A549 (cell line): ENCODE data around the gene TTLL9. TPM values are rescaled to one million over a fixed set of nuclear protein-coding genes. Genes with fewer than 3 reads are reported as not detected.

ENCODE experiments used
- ATAC-seq, 2 experiments: fragments of 200-7000 bp in 1 of 2; fragments of >200 bp in 1 of 2; cut with Nextera tagmentation in 1 of 2; cut with Tn5 transposase in 1 of 2; 3 replicates each; pipeline versions ENCODE4 v1.8.0 to v1.9.1; 2018 to 2020; ENCODE audit warnings: mild to moderate bottlenecking in 1 of 2, moderate library complexity in 1 of 2
- CTCF ChIA-PET: fragments of 300-600 bp; sonication (Branson Sonifier 250); formaldehyde crosslinking; extraction: SDS; loops from one replicate; lab custom pipeline; 2021; ENCODE audit warnings: antibody characterized with exemption, inconsistent platforms; lab: Yijun Ruan, JAX
- POLR2A ChIA-PET: fragments of 350-600 bp; formaldehyde crosslinking; extraction: SDS; loops from one replicate; lab custom pipeline; 2021; ENCODE audit warnings: antibody characterized with exemption, inconsistent platforms; lab: Yijun Ruan, JAX
- DNase-seq, 2 experiments: peaks; one replicate each; pipeline versions ENCODE4 v3.0.0 to v3.0.0-alpha.2; 2011 to 2016; ENCODE audit warnings: low read depth in 1 of 2, low spot score in 1 of 2
- FAIRE-seq: peaks from 2 replicates; lab custom pipeline; 2011; peaks lifted over from hg19 to GRCh38; lab: Jason Lieb, UNC
- H3K27ac ChIP-seq, 2 experiments: fragments of >200 bp; sonication (Bioruptor Twin); formaldehyde crosslinking; 3 replicates each; pipeline ENCODE4 v1.5.1; 2016 to 2017
- H3K4me1 ChIP-seq: fragments of >200 bp; sonication (Bioruptor Twin); formaldehyde crosslinking; 3 replicates; pipeline ENCODE4 v1.6.1; 2016
- H3K4me2 ChIP-seq: fragments of >200 bp; sonication (Bioruptor Twin); formaldehyde crosslinking; 3 replicates; pipeline ENCODE4 v1.6.1; 2016
- H3K4me3 ChIP-seq: fragments of >200 bp; sonication (Bioruptor Twin); formaldehyde crosslinking; 3 replicates; pipeline ENCODE4 v1.5.1; 2016
- H3K9me3 ChIP-seq: fragments of >200 bp; sonication (Bioruptor Twin); formaldehyde crosslinking; 3 replicates; pipeline ENCODE4 v1.6.1; 2016
- BHLHE40 ChIP-seq: IDR thresholded peaks from 2 replicates; pipeline ENCODE4 v1.6.1; 2012; ENCODE audit warnings: low read depth, low read length, inconsistent platforms
- CBX2 ChIP-seq: fragments of 200-600 bp; sonication (generic); IDR thresholded peaks from 2 replicates; pipeline ENCODE4 v1.6.1; 2016; ENCODE audit warnings: low read depth, mild to moderate bottlenecking, borderline replicate concordance
- CHD2 ChIP-seq: fragments of 150-350 bp; IDR thresholded peaks from 2 replicates; pipeline ENCODE4 v1.6.1; 2014; ENCODE audit warnings: low read length; ENCODE audit not compliant: partially characterized antibody
- CHD4 ChIP-seq: fragments of 200-600 bp; sonication (generic); IDR thresholded peaks from 2 replicates; pipeline ENCODE4 v1.6.1; 2016; ENCODE audit warnings: antibody characterized with exemption, mild to moderate bottlenecking, borderline replicate concordance
- CTCF ChIP-seq: fragments of >200 bp; sonication (Bioruptor Twin); formaldehyde crosslinking; IDR thresholded peaks from 3 replicates; pipeline ENCODE4 v1.5.1; 2016
- ESRRA ChIP-seq: fragments of 150-350 bp; IDR thresholded peaks from 2 replicates; pipeline ENCODE4 v1.6.1; 2014; ENCODE audit warnings: mild to moderate bottlenecking, low read length, borderline replicate concordance
- HOXB5 ChIP-seq: fragments of 250-450 bp; sonication (Bioruptor Pico); IDR thresholded peaks from 2 replicates; pipeline ENCODE4 v1.5.0; 2020; ENCODE audit warnings: mild to moderate bottlenecking, moderate library complexity
- NPAS2 ChIP-seq: fragments of 250-450 bp; sonication (Bioruptor Pico); IDR thresholded peaks from 2 replicates; pipeline ENCODE4 v1.8.0; 2022; ENCODE audit warnings: mild to moderate bottlenecking, moderate library complexity, borderline replicate concordance
- NR3C1 ChIP-seq: fragments of >200 bp; sonication (Bioruptor Twin); formaldehyde crosslinking; IDR thresholded peaks from 3 replicates; pipeline ENCODE4 v1.6.1; 2017
- POLR2A ChIP-seq: IDR thresholded peaks from 2 replicates; pipeline ENCODE4 v1.6.1; 2012; ENCODE audit warnings: mild to moderate bottlenecking, low read length
- RAD21 ChIP-seq, 2 experiments: fragments of >200 bp in 1 of 2; sonication (Bioruptor Twin) in 1 of 2; formaldehyde crosslinking in 1 of 2; IDR thresholded peaks in 1 of 2; conservative IDR thresholded peaks in 1 of 2; 2 replicates in 1 of 2; 3 replicates in 1 of 2; pipeline ENCODE4 v1.6.1; 2012 to 2018; ENCODE audit warnings: inconsistent platforms in 1 of 2
- RFX5 ChIP-seq: fragments of 450-650 bp; IDR thresholded peaks from 2 replicates; pipeline ENCODE4 v1.7.1; 2014; ENCODE audit warnings: antibody characterized with exemption, mild to moderate bottlenecking, moderate library complexity
- USF2 ChIP-seq: fragments of 450-650 bp; IDR thresholded peaks from 2 replicates; pipeline ENCODE4 v1.6.1; 2014; ENCODE audit warnings: antibody characterized with exemption
- WGBS: methylation state at CpG from one replicate; pipeline ENCODE4 v1.1.6; 2017; ENCODE audit errors: missing lambda C conversion rate; 5-methylcytosine and 5-hydroxymethylcytosine counted together
- polyA plus RNA-seq, 4 experiments: library from polyadenylated mRNA; depleted of rRNA in 3 of 4; stranded (reverse); fragments of >200 nt; fragmentation: RNase III in 1 of 4; extraction: RNeasy Plus Mini Kit Qiagen cat#74134 plus additional on column Dnase treatment in 1 of 4; gene quantifications; 2 replicates in 3 of 4; 3 replicates in 1 of 4; pipeline ENCODE4 v1.2.3, GENCODE V29; 2011 to 2017
- TF ChIP-seq, protein P1 (sequence below): fragments of 250-450 bp; sonication (Bioruptor Pico); IDR thresholded peaks from 2 replicates; pipeline ENCODE4 v1.5.0; 2021; ENCODE audit warnings: mild to moderate bottlenecking, moderate library complexity, borderline replicate concordance
- TF ChIP-seq, protein P2 (sequence below): fragments of 250-450 bp; sonication (Bioruptor Pico); IDR thresholded peaks from 2 replicates; pipeline ENCODE4 v1.5.0; 2020; ENCODE audit warnings: low read depth, mild to moderate bottlenecking, moderate library complexity

Gene TTLL9
- polyA plus RNA-seq, 2 of the 4 experiments (the other 2 are of a cell fraction): 0.06 to 0.15 TPM

- TF ChIP-seq CTCF (no peak), POLR2A (no peak)
These were observed 84.1 kb downstream of the TTLL9 start (continued) for GRCh38 chr20:31954500-31954899.

GRCh38 chr20:31956556-31957526 lies 86.4 kb downstream of the TTLL9 start:
- ChIA-PET POLR2A (no interaction called here), CTCF (interaction anchor here (0.9 to 5.5 kb wide), 7 partner anchors 13 to 134 kb away, joined by 3 to 23 read pairs (median 5); no protein-coding TSS in a partner anchor)
- DNase-seq: no peak
- no peak overlapping the region for H3K4me2 ChIP-seq
- no peak overlapping the region for H3K4me3 ChIP-seq
- no peaks in the 10 kb centered on the region for H3K4me1 ChIP-seq
- no peak for FAIRE-seq
- TF ChIP-seq POLR2A: no peak
- TF ChIP-seq, protein P1, sequence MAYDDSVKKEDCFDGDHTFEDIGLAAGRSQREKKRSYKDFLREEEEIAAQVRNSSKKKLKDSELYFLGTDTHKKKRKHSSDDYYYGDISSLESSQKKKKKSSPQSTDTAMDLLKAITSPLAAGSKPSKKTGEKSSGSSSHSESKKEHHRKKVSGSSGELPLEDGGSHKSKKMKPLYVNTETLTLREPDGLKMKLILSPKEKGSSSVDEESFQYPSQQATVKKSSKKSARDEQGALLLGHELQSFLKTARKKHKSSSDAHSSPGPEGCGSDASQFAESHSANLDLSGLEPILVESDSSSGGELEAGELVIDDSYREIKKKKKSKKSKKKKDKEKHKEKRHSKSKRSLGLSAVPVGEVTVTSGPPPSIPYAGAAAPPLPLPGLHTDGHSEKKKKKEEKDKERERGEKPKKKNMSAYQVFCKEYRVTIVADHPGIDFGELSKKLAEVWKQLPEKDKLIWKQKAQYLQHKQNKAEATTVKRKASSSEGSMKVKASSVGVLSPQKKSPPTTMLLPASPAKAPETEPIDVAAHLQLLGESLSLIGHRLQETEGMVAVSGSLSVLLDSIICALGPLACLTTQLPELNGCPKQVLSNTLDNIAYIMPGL (CRISPR knock-in tag): no peak
- TF ChIP-seq HOXB5 (CRISPR knock-in tag): no peak
- no peak for TF ChIP-seq ESRRA
- no peak for TF ChIP-seq NPAS2 (CRISPR knock-in tag)
- no peak for TF ChIP-seq USF2
- no peak for TF ChIP-seq RFX5
- no peak for TF ChIP-seq RAD21 (conservative IDR thresholded peaks at IDR 0.05 in 1 of 2, IDR thresholded peaks at IDR 0.05 in 1 of 2)
- no peak for TF ChIP-seq NR3C1
- TF ChIP-seq, protein P2, sequence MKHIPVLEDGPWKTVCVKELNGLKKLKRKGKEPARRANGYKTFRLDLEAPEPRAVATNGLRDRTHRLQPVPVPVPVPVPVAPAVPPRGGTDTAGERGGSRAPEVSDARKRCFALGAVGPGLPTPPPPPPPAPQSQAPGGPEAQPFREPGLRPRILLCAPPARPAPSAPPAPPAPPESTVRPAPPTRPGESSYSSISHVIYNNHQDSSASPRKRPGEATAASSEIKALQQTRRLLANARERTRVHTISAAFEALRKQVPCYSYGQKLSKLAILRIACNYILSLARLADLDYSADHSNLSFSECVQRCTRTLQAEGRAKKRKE (CRISPR knock-in tag): no peak
- no peak for TF ChIP-seq CHD4
- TF ChIP-seq CHD2: no peak
- no peak for TF ChIP-seq CBX2
- TF ChIP-seq BHLHE40: no peak
- TF ChIP-seq CTCF: no peak
- no peak overlapping the region for H3K27ac ChIP-seq
- 27% methylated on average over 11 of the region's 11 CpGs for WGBS
- H3K9me3 ChIP-seq: no peaks in the 10 kb centered on the region
- ATAC-seq: no peak
